ENCODE results near the gene CDK5RAP1.

CDK5RAP1 gene

GRCh38 chr20:33334111-33334510, 67.2 kb downstream of the CDK5RAP1 start:
- no peak for DNase-seq (ENCODE audit: low read depth in 2 of 2)

GRCh38 chr20:33333616-33334015, 67.7 kb downstream of the CDK5RAP1 start:
- DNase-seq (ENCODE audit: low read depth in 2 of 2): no peak

GRCh38 chr20:33332905-33333456, 68.3 kb downstream of the CDK5RAP1 start:
- DNase-seq (ENCODE audit: low read depth in 2 of 2): no peak

GRCh38 chr20:33328157-33329137, 72.9 kb downstream of the CDK5RAP1 start:
- DNase-seq (ENCODE audit: low read depth in 2 of 2): no peak

GRCh38 chr20:33325350-33325749, 76.0 kb downstream of the CDK5RAP1 start:
- no peak for DNase-seq (ENCODE audit: low read depth in 2 of 2)

- DNase-seq (ENCODE audit: low read depth in 2 of 2): no peak
These were observed 78.1 kb downstream of the CDK5RAP1 start for GRCh38 chr20:33323236-33323635.

GRCh38 chr20:33322456-33322855, 78.9 kb downstream of the CDK5RAP1 start:
- no peak for DNase-seq (ENCODE audit: low read depth in 2 of 2)

- no peak for DNase-seq (ENCODE audit: low read depth in 2 of 2)
These were observed 81.3 kb downstream of the CDK5RAP1 start for GRCh38 chr20:33320006-33320405.

- no peak for DNase-seq (ENCODE audit: low read depth in 2 of 2)
These were observed 83.3 kb downstream of the CDK5RAP1 start for GRCh38 chr20:33318096-33318429.

GRCh38 chr20:33317424-33318095, 83.8 kb downstream of the CDK5RAP1 start:
- no peak for DNase-seq (ENCODE audit: low read depth in 2 of 2)

- DNase-seq (ENCODE audit: low read depth in 2 of 2): no peak
These were observed 84.4 kb downstream of the CDK5RAP1 start for GRCh38 chr20:33316958-33317357.

- DNase-seq (ENCODE audit: low read depth in 2 of 2): no peak
These were observed 85.0 kb downstream of the CDK5RAP1 start for GRCh38 chr20:33316343-33316742.

- no peak for DNase-seq (ENCODE audit: low read depth in 2 of 2)
These were observed 87.5 kb downstream of the CDK5RAP1 start for GRCh38 chr20:33313686-33314314.

GRCh38 chr20:33312583-33312982, 88.7 kb downstream of the CDK5RAP1 start:
- DNase-seq (ENCODE audit: low read depth in 2 of 2): no peak

- DNase-seq (ENCODE audit: low read depth in 2 of 2): no peak
These were observed 89.3 kb downstream of the CDK5RAP1 start for GRCh38 chr20:33311996-33312395.

- no peak for DNase-seq (ENCODE audit: low read depth in 2 of 2)
These were observed 90.3 kb downstream of the CDK5RAP1 start for GRCh38 chr20:33311011-33311410.

- no peak for DNase-seq (ENCODE audit: low read depth in 2 of 2)
These were observed 90.9 kb downstream of the CDK5RAP1 start for GRCh38 chr20:33310327-33310899.

- DNase-seq (ENCODE audit: low read depth in 2 of 2): no peak
These were observed 91.7 kb downstream of the CDK5RAP1 start for GRCh38 chr20:33309631-33310030.
